ENCODE measurements around the gene SNTB2. TPM values are rescaled to one million over a fixed set of nuclear protein-coding genes. Genes with fewer than 3 reads are reported as not detected.
"Not testable (repeated sequence)": the region's sequence is repeated elsewhere in the genome, so short reads cannot be mapped to it uniquely, and the experiment has no call there.

SNTB2 gene
- total RNA-seq, 4 donors from 2014 or later: 14.2 to 31.4 (median 24.1) TPM

DNA sequence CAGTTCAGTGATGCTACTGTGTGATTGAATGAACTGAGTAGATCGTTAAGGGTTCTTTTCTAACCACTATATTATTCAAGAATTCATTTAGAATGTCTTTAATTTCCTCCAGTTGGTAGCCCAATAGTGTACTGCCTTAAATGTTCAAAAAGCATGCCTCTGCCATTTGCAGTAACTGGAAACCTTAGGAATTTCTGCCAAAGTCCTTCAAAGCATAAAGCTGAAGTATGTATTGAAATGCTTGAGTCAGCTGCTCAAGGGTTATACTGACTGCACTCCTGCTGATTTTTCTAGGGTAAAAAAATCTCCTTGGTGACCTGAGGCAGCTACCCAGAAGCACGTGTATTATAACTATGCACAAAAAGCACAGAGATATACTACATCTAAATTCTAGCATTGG is 56.5 kb downstream of the SNTB2 start:
- in situ Hi-C loops (cut with MboI; ENCODE audit: low pct_ligation_motif_present in 1 of 4, low pct_unique_long_range_greater_than_20kb in 1 of 4, low sequenced_read_pairs in 3 of 4): no loop called here
- Histone ChIP-seq H3K4me3 (no peak overlapping the region), H3K4me1 (peaks cover 0 to 8% (median 0%) of the 10 kb centered on the region in 4 donors), H3K27ac (no peak overlapping the region), H3K27me3 (no peaks in the 10 kb centered on the region), H3K9me3 (no peaks in the 10 kb centered on the region), H3K36me3 (peaks cover 0 to 13% (median 3%) of the 10 kb centered on the region in 4 donors)
- DNase-seq: no peak
- TF ChIP-seq POLR2AphosphoS5 (IDR thresholded peaks at IDR 0.05) (no peak), POLR2A (IDR thresholded peaks at IDR 0.05) (no peak), CTCF (IDR thresholded peaks at IDR 0.05) (no peak), EP300 (IDR thresholded peaks at IDR 0.05; ENCODE audit: low read depth) (no peak)
- intact Hi-C loops (cut with DNase I; ENCODE audit: low total_unique reads): no loop called here
- WGBS, 2 donors (ENCODE audit: low coverage in 1 of 2): 85 to 90% methylated on average over 2 of the region's 2 CpGs

- DNase-seq: no peak
- H3K9me3 ChIP-seq: no peaks in the 10 kb centered on the region
- H3K4me3 ChIP-seq: no peak overlapping the region
- no peaks in the 10 kb centered on the region for H3K27me3 ChIP-seq
- 59 to 81% methylated on average over 1 of the region's 1 CpG for WGBS, 2 donors (ENCODE audit: low coverage in 1 of 2)
- TF ChIP-seq POLR2A (IDR thresholded peaks at IDR 0.05): no peak
- no peak for TF ChIP-seq CTCF (IDR thresholded peaks at IDR 0.05)
- TF ChIP-seq POLR2AphosphoS5 (IDR thresholded peaks at IDR 0.05): no peak
- no peak for TF ChIP-seq EP300 (IDR thresholded peaks at IDR 0.05; ENCODE audit: low read depth)
- peaks cover 0 to 8% (median 0%) of the 10 kb centered on the region in 4 donors for H3K4me1 ChIP-seq
- intact Hi-C loops (cut with DNase I; ENCODE audit: low total_unique reads): no loop called here
- no peak overlapping the region for H3K27ac ChIP-seq
- in situ Hi-C loops (cut with MboI; ENCODE audit: low pct_ligation_motif_present in 1 of 4, low pct_unique_long_range_greater_than_20kb in 1 of 4, low sequenced_read_pairs in 3 of 4): no loop called here
- H3K36me3 ChIP-seq: peaks cover 0 to 13% (median 3%) of the 10 kb centered on the region in 4 donors
Measured at GRCh38 chr16:69244336-69244735, 57.4 kb downstream of the SNTB2 start.

DNA sequence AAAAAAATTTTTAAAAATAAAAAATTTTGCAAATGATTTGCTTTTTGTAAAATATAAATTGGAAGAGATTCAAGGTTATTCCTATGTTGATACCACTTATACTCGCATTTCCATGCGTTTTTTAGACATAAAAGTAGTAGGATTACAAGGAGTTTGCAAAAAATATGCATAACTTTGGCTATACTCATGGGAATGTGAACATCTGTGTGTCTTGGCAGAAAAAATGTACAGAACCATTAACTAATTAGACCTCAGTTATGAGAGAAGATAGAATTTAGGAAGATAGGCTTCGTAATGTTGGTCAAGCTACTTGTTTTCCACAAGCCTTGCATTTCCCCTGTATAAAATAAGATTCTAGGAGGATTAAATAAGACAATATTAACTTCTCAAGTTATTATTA is 63.1 kb downstream of the SNTB2 start:
- 87 to 92% methylated on average over 3 of the region's 3 CpGs for WGBS, 2 donors (ENCODE audit: low coverage in 1 of 2)
- Histone ChIP-seq H3K4me3 (no peak overlapping the region), H3K27ac (no peak overlapping the region), H3K27me3 (no peaks in the 10 kb centered on the region), H3K4me1 (peaks cover 0 to 6% (median 0%) of the 10 kb centered on the region in 4 donors), H3K36me3 (peaks cover 0 to 13% (median 3%) of the 10 kb centered on the region in 4 donors), H3K9me3 (no peaks in the 10 kb centered on the region)
- intact Hi-C loops (cut with DNase I; ENCODE audit: low total_unique reads) (no loop called here), in situ Hi-C loops (cut with MboI; ENCODE audit: low pct_ligation_motif_present in 1 of 4, low pct_unique_long_range_greater_than_20kb in 1 of 4, low sequenced_read_pairs in 3 of 4) (loop anchor here in 1 of 4 donors (25.0 kb wide), 1 partner anchor 388 kb away; no protein-coding TSS in a partner anchor)
- no peak for DNase-seq
- TF ChIP-seq CTCF (IDR thresholded peaks at IDR 0.05) (no peak), POLR2AphosphoS5 (IDR thresholded peaks at IDR 0.05) (no peak), EP300 (IDR thresholded peaks at IDR 0.05; ENCODE audit: low read depth) (no peak), POLR2A (IDR thresholded peaks at IDR 0.05) (no peak)

DNA sequence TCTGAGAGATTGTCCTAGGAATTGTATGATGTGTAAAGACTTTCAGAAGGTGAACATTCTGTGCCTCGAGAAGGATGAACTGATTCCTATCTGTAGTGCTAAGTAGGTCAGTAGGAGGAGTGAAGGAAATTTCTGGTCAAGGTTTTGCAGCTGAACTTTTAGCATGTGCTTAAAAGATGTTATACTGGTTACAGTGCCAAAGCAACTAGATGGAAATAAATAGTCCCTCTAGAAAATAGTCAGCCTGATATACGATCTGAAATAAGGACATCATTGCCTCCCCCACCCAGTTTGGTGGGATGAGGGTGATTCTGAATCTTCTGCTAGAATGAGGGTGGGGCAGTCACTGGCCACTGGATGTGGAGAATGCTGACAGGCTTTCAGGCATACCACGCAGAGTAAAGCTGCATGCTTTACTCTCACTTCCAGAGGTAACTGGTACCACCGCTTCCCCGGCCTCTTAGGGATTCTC is 66.9 kb downstream of the SNTB2 start:
- in situ Hi-C loops (cut with MboI; ENCODE audit: low pct_ligation_motif_present in 1 of 4, low pct_unique_long_range_greater_than_20kb in 1 of 4, low sequenced_read_pairs in 3 of 4) (loop anchor here in 1 of 4 donors (25.0 kb wide), 1 partner anchor 392 kb away; no protein-coding TSS in a partner anchor), intact Hi-C loops (cut with DNase I; ENCODE audit: low total_unique reads) (no loop called here)
- WGBS, 2 donors (ENCODE audit: low coverage in 1 of 2): 57 to 70% methylated on average over 4 to 5 of the region's 5 CpGs
- Histone ChIP-seq H3K36me3 (no peaks in the 10 kb centered on the region), H3K4me1 (peaks cover 0 to 6% (median 0%) of the 10 kb centered on the region in 4 donors), H3K9me3 (no peaks in the 10 kb centered on the region), H3K27ac (peak overlapping the region; percentile 28 to 72 (median 41)), H3K4me3 (no peak overlapping the region), H3K27me3 (no peaks in the 10 kb centered on the region)
- TF ChIP-seq POLR2AphosphoS5 (IDR thresholded peaks at IDR 0.05) (peak in 2 of 3 donors; percentile 30 to 53), POLR2A (IDR thresholded peaks at IDR 0.05) (no peak)
- no peak for DNase-seq

DNA sequence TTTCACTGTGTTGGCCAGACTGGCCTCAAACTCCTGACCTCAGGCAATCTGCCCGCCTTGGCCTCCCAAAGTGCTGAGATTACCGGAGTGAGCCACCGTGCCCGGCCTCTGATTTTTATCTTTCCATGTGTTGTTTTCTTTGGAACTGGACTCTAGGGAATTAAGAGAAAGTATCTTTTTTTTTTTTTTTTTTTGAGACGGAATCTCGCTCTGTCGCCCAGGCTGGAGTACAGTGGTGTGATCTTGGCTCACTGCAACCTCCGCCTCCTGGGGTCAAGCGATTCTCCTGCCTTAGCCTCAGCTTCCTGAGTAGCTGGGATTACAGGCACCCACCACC is 72.4 kb downstream of the SNTB2 start:
- H3K27me3 ChIP-seq; H3K27ac ChIP-seq; H3K4me1 ChIP-seq; intact Hi-C loops (cut with DNase I; ENCODE audit: low total_unique reads); DNase-seq; H3K9me3 ChIP-seq; H3K4me3 ChIP-seq: not testable (repeated sequence)
- in situ Hi-C loops (cut with MboI; ENCODE audit: low pct_ligation_motif_present in 1 of 4, low pct_unique_long_range_greater_than_20kb in 1 of 4, low sequenced_read_pairs in 3 of 4): loop anchor here in 1 of 4 donors (25.0 kb wide), 1 partner anchor 397 kb away; no protein-coding TSS in a partner anchor
- H3K36me3 ChIP-seq: peaks cover 0 to 21% (median 0%) of the 10 kb centered on the region in 4 donors
- WGBS, 2 donors (ENCODE audit: low coverage in 1 of 2): 93 to 96% methylated on average over 5 to 9 of the region's 9 CpGs
